ENCODE data around the gene RAB19.

GRCh38 chr7:140383954-140384713, 19.7 kb upstream of the RAB19 start:
- no peak for TF ChIP-seq ELF4 (IDR thresholded peaks at IDR 0.05)
- no peak for TF ChIP-seq NFRKB (IDR thresholded peaks at IDR 0.05)
- no peak for TF ChIP-seq TARDBP (IDR thresholded peaks at IDR 0.05)
- no peak for TF ChIP-seq PKNOX1 (IDR thresholded peaks at IDR 0.05)
- no peak for TF ChIP-seq L3MBTL2 (conservative IDR thresholded peaks at IDR 0.05)
- no peak for TF ChIP-seq SP1 (IDR thresholded peaks at IDR 0.05)
- no peak for TF ChIP-seq SUZ12 (IDR thresholded peaks at IDR 0.05)
- TF ChIP-seq ARNT (IDR thresholded peaks at IDR 0.05): no peak
- TF ChIP-seq ZNF384 (IDR thresholded peaks at IDR 0.05): no peak
- no peak for TF ChIP-seq BHLHE40 (IDR thresholded peaks at IDR 0.05; ENCODE audit: borderline replicate concordance)

Measured in HEK293T (cell line).